ENCODE measurements around the gene RAD51D. TPM values are rescaled to one million over a fixed set of nuclear protein-coding genes. Genes with fewer than 3 reads are reported as not detected.

The RAD51D gene
- polyA plus RNA-seq, 1 donor (not counting 4 experiments of a cell fraction or from before 2014, with no cell fraction given): 4.9 TPM

DNA sequence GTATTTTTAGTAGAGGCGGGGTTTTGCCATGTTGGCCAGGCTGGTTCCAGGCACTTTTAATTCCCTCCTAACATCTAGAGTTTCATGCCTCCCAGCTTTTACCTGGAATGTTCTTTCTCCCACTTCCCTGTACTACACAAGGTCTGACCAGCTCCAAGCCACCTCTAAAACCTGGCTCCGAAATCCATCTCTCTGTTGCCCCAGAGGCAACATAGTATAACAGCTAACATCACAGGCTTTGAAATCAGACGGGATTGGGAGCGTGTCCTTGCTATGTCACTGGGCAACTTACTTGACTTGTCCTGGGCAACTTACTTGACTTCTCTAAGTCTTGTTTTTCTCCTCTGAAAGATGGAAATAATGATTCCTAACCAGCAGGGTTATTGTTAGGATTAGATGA, 43.1 kb upstream of the RAD51D start:
- no peaks in the 10 kb centered on the region for H3K36me3 ChIP-seq (ENCODE audit: control insufficient read depth in 2 of 2, extremely low read depth in 1 of 2, insufficient read depth in 2 of 2, low read length in 2 of 2)
- no peaks in the 10 kb centered on the region for H3K9me3 ChIP-seq (ENCODE audit: control insufficient read depth, low read depth, low read length)
- no peak overlapping the region for H3K4me3 ChIP-seq (ENCODE audit: control insufficient read depth in 2 of 3, extremely low read depth in 1 of 3, insufficient read depth in 2 of 3, low read depth in 1 of 3, low read length in 3 of 3)
- no peaks in the 10 kb centered on the region for H3K27me3 ChIP-seq (ENCODE audit: control insufficient read depth, extremely low read depth, insufficient read depth, low read length)
- H3K9me1 ChIP-seq (ENCODE audit: control insufficient read depth, extremely low read depth, insufficient read depth, low read length): no peaks in the 10 kb centered on the region
- no peak overlapping the region for H3K27ac ChIP-seq (ENCODE audit: control insufficient read depth, insufficient read depth, low read length)
- no peaks in the 10 kb centered on the region for H4K20me1 ChIP-seq (ENCODE audit: control insufficient read depth, extremely low read depth, insufficient read depth, low read length)
- no peaks in the 10 kb centered on the region for H3K79me2 ChIP-seq (ENCODE audit: control insufficient read depth, insufficient read depth, low read length)
- dilution Hi-C loops (cut with MboI; ENCODE audit: extremely low pct_ligation_motif_present, low sequenced_read_pairs): no loop called here
- H2AFZ ChIP-seq (ENCODE audit: control insufficient read depth, low read length): no peak overlapping the region
- H3K4me2 ChIP-seq (ENCODE audit: control insufficient read depth, extremely low read depth, insufficient read depth, low read depth, low read length): no peak overlapping the region
- peaks cover 44% of the 10 kb centered on the region for H3K4me1 ChIP-seq (ENCODE audit: control insufficient read depth, extremely low read depth, insufficient read depth, low read length)
- no peak overlapping the region for H3K9ac ChIP-seq (ENCODE audit: control insufficient read depth, extremely low read depth, insufficient read depth, low read length)
- DNase-seq (ENCODE audit: low read depth, low spot score) (no peak), FAIRE-seq (no peak)
- TF ChIP-seq EZH2 (IDR thresholded peaks at IDR 0.05; ENCODE audit: low read length) (no peak), CTCF (optimal IDR thresholded peaks at IDR 0.05 in 1 of 3, IDR thresholded peaks at IDR 0.05 in 1 of 3, conservative IDR thresholded peaks at IDR 0.05 in 1 of 3; ENCODE audit: extremely low read depth in 1 of 3, insufficient read depth in 2 of 3, low read length in 3 of 3) (no peak)

DNA sequence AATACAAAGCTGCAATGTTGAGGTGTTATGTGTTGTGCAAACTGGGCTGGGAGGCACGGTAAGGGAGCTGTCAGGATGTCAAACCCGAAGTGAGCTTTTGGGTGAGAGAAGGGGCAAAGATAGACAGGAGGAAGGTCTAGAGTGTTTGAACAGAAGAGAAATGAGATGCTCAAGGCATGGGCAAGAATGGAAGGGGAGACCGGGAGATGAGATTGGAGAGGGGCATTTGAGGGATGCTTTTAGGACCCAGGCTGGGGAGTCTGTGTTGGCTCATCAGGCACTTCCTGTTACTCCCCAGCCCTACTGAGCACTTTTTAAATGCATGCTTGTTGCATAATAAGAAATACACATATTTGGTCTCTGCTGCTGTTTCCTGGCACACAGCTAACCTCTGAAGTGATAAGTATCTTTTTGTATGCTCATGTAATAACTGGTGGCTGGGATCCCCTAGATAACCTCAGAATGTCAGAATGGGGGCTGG, 41.7 kb upstream of the RAD51D start:
- dilution Hi-C loops (cut with MboI; ENCODE audit: extremely low pct_ligation_motif_present, low sequenced_read_pairs): no loop called here
- H3K79me2 ChIP-seq (ENCODE audit: control insufficient read depth, insufficient read depth, low read length): no peaks in the 10 kb centered on the region
- no peaks in the 10 kb centered on the region for H3K36me3 ChIP-seq (ENCODE audit: control insufficient read depth in 2 of 2, extremely low read depth in 1 of 2, insufficient read depth in 2 of 2, low read length in 2 of 2)
- DNase-seq (ENCODE audit: low read depth, low spot score): no peak
- no peak overlapping the region for H3K4me3 ChIP-seq (ENCODE audit: control insufficient read depth in 2 of 3, extremely low read depth in 1 of 3, insufficient read depth in 2 of 3, low read depth in 1 of 3, low read length in 3 of 3)
- no peak for TF ChIP-seq EZH2 (IDR thresholded peaks at IDR 0.05; ENCODE audit: low read length)
- TF ChIP-seq CTCF (optimal IDR thresholded peaks at IDR 0.05 in 1 of 3, IDR thresholded peaks at IDR 0.05 in 1 of 3, conservative IDR thresholded peaks at IDR 0.05 in 1 of 3; ENCODE audit: extremely low read depth in 1 of 3, insufficient read depth in 2 of 3, low read length in 3 of 3): no peak
- peak overlapping the region; percentile 38 for H3K4me2 ChIP-seq (ENCODE audit: control insufficient read depth, extremely low read depth, insufficient read depth, low read depth, low read length)
- H3K27ac ChIP-seq (ENCODE audit: control insufficient read depth, insufficient read depth, low read length): no peak overlapping the region
- no peaks in the 10 kb centered on the region for H3K9me3 ChIP-seq (ENCODE audit: control insufficient read depth, low read depth, low read length)
- H4K20me1 ChIP-seq (ENCODE audit: control insufficient read depth, extremely low read depth, insufficient read depth, low read length): no peaks in the 10 kb centered on the region
- peak; percentile 67 for FAIRE-seq
- H2AFZ ChIP-seq (ENCODE audit: control insufficient read depth, low read length): peak overlapping the region; percentile 16
- no peaks in the 10 kb centered on the region for H3K27me3 ChIP-seq (ENCODE audit: control insufficient read depth, extremely low read depth, insufficient read depth, low read length)
- H3K9me1 ChIP-seq (ENCODE audit: control insufficient read depth, extremely low read depth, insufficient read depth, low read length): no peaks in the 10 kb centered on the region
- H3K9ac ChIP-seq (ENCODE audit: control insufficient read depth, extremely low read depth, insufficient read depth, low read length): no peak overlapping the region
- H3K4me1 ChIP-seq (ENCODE audit: control insufficient read depth, extremely low read depth, insufficient read depth, low read length): peaks cover 31% of the 10 kb centered on the region

All from keratinocyte (primary cell).